OCI-LY1 (cell line): ENCODE measurements around the gene MAPK10.

Source experiments
- H2AFZ ChIP-seq: fragments of 200-600 bp; sonication (generic), shearing (Covaris generic); 2 replicates; pipeline ENCODE4 v1.6.0; 2014; ENCODE audit warnings: antibody characterized with exemption, mild to moderate bottlenecking, low read length
- H3F3A ChIP-seq: fragments of 200-600 bp; sonication (generic), shearing (Covaris generic); 2 replicates; pipeline ENCODE4 v1.6.0; 2014; ENCODE audit warnings: mild to moderate bottlenecking, antibody characterized with exemption, low read length, moderate library complexity; ENCODE audit not compliant: insufficient read depth
- H3K27ac ChIP-seq: fragments of 200-600 bp; sonication (generic); 2 replicates; pipeline ENCODE4 v1.5.1; 2014; ENCODE audit warnings: low read length, mixed run types, mild to moderate bottlenecking, low read depth; ENCODE audit not compliant: poor library complexity, severe bottlenecking
- H3K27me3 ChIP-seq: fragments of 200-600 bp; sonication (generic); 2 replicates; pipeline ENCODE4 v1.6.0; 2014; ENCODE audit warnings: antibody characterized with exemption, mild to moderate bottlenecking, low read length, moderate library complexity; ENCODE audit not compliant: insufficient read depth
- H3K36me3 ChIP-seq: fragments of 200-600 bp; sonication (generic); 2 replicates; pipeline ENCODE4 v1.6.1; 2014; ENCODE audit warnings: mild to moderate bottlenecking, antibody characterized with exemption, low read length, moderate library complexity, mixed read lengths; ENCODE audit not compliant: insufficient read depth
- H3K4me1 ChIP-seq: fragments of 200-600 bp; sonication (generic); 2 replicates; pipeline ENCODE4 v1.5.1; 2014; ENCODE audit warnings: mild to moderate bottlenecking, low read length, moderate library complexity; ENCODE audit not compliant: insufficient read depth, severe bottlenecking
- H3K4me2 ChIP-seq: fragments of 200-600 bp; sonication (generic), shearing (Covaris generic); 2 replicates; pipeline ENCODE4 v1.6.1; 2014; ENCODE audit warnings: low read length
- H3K4me3 ChIP-seq: fragments of 200-600 bp; sonication (generic); 2 replicates; pipeline ENCODE4 v1.5.1; 2014; ENCODE audit warnings: low read length, low read depth, mild to moderate bottlenecking, mixed read lengths; ENCODE audit not compliant: poor library complexity, severe bottlenecking
- H3K79me2 ChIP-seq: fragments of 200-600 bp; shearing (Covaris generic); 2 replicates; pipeline ENCODE4 v1.6.1; 2016; ENCODE audit warnings: mixed run types, low read length, mixed read lengths; ENCODE audit not compliant: insufficient read depth
- H3K9ac ChIP-seq: fragments of 200-600 bp; sonication (generic), shearing (Covaris generic); 2 replicates; pipeline ENCODE4 v1.6.1; 2014; ENCODE audit warnings: mild to moderate bottlenecking, low read length, mixed read lengths
- H3K9me2 ChIP-seq: fragments of 200-600 bp; sonication (generic), shearing (Covaris generic); 2 replicates; pipeline ENCODE4 v1.6.1; 2014; ENCODE audit warnings: low read depth, mild to moderate bottlenecking, low read length, mixed read lengths
- H3K9me3 ChIP-seq: fragments of 200-600 bp; shearing (Covaris generic); 2 replicates; pipeline ENCODE4 v1.6.1; 2014; ENCODE audit warnings: low read length, mixed read lengths
- H4K20me1 ChIP-seq: fragments of 200-600 bp; sonication (generic), shearing (Covaris generic); 2 replicates; pipeline ENCODE4 v1.6.0; 2016; ENCODE audit warnings: mild to moderate bottlenecking, low read length; ENCODE audit not compliant: insufficient read depth
- CTCF ChIP-seq: fragments of 200-600 bp; sonication (generic), shearing (Covaris generic); IDR thresholded peaks from 2 replicates; pipeline ENCODE4 v1.5.1; 2017; ENCODE audit warnings: mild to moderate bottlenecking, antibody characterized with exemption, low read length, moderate library complexity, mixed read lengths
- EZH2 ChIP-seq: fragments of 200-600 bp; sonication (generic), shearing (Covaris generic); IDR thresholded peaks from 2 replicates; pipeline ENCODE4 v1.8.0; 2017; ENCODE audit warnings: borderline replicate concordance, mixed run types, mild to moderate bottlenecking, antibody characterized with exemption, low read length, moderate library complexity, mixed read lengths

Gene MAPK10

GRCh38 chr4:86233681-86234080 lies 126.2 kb downstream of the MAPK10 start:
- Histone ChIP-seq H3K27ac (no peak overlapping the region), H3K4me3 (no peak overlapping the region), H3F3A (no peaks in the 10 kb centered on the region), H3K4me2 (no peak overlapping the region), H3K9me3 (no peaks in the 10 kb centered on the region), H3K27me3 (no peaks in the 10 kb centered on the region), H3K9ac (no peak overlapping the region), H3K79me2 (no peaks in the 10 kb centered on the region), H2AFZ (no peak overlapping the region), H4K20me1 (no peaks in the 10 kb centered on the region), H3K9me2 (no peaks in the 10 kb centered on the region), H3K36me3 (no peaks in the 10 kb centered on the region), H3K4me1 (no peaks in the 10 kb centered on the region)
- TF ChIP-seq CTCF, result no peak
- TF ChIP-seq EZH2, result no peak

GRCh38 chr4:86233090-86233489 lies 126.8 kb downstream of the MAPK10 start:
- Histone ChIP-seq H3K9me3 (no peaks in the 10 kb centered on the region), H3K9ac (no peak overlapping the region), H3K9me2 (no peaks in the 10 kb centered on the region), H3F3A (no peaks in the 10 kb centered on the region), H3K4me3 (no peak overlapping the region), H3K79me2 (no peaks in the 10 kb centered on the region), H3K27me3 (no peaks in the 10 kb centered on the region), H3K36me3 (no peaks in the 10 kb centered on the region), H3K27ac (no peak overlapping the region), H3K4me2 (no peak overlapping the region), H2AFZ (no peak overlapping the region), H4K20me1 (no peaks in the 10 kb centered on the region), H3K4me1 (no peaks in the 10 kb centered on the region)
- TF ChIP-seq EZH2, result no peak
- TF ChIP-seq CTCF, result no peak

GRCh38 chr4:86223472-86223871 lies 136.4 kb downstream of the MAPK10 start:
- Histone ChIP-seq H3K9ac (no peak overlapping the region), H3K4me2 (no peak overlapping the region), H3K4me3 (no peak overlapping the region), H3F3A (no peaks in the 10 kb centered on the region), H3K27me3 (no peaks in the 10 kb centered on the region), H3K9me2 (no peaks in the 10 kb centered on the region), H3K36me3 (no peaks in the 10 kb centered on the region), H4K20me1 (no peaks in the 10 kb centered on the region), H3K4me1 (no peaks in the 10 kb centered on the region), H2AFZ (no peak overlapping the region), H3K27ac (no peak overlapping the region), H3K9me3 (no peaks in the 10 kb centered on the region), H3K79me2 (no peaks in the 10 kb centered on the region)
- TF ChIP-seq CTCF (peak; percentile 89), EZH2 (no peak)
